ENCODE measurements around the gene OR6A2. TPM values are rescaled to one million over a fixed set of nuclear protein-coding genes. Genes with fewer than 3 reads are reported as not detected.

The OR6A2 gene
- total and polyA plus RNA-seq, 2 of the 4 experiments (the other 2 are of a cell fraction) = 0.07 to 0.72 TPM

DNA sequence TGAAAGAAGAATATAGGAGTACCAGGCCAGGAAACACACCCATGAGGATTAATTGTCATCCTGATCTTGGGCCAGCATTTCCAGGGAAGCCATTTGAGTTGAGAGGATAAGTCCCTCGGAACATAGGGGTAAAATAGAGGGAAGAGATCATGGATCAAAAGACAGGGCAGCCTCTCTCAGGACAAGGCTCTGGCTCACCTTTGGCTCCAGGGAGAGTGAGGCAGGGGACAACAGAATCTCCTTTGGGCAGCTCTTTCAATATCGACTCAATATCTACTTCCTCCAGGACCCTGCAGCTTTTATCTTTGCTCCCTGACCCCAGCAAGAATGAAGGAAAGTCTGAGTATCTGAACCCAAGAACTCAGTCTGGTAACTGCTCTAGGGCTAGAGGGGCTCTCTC is 16.8 kb downstream of the OR6A2 start, which contains the start of gene OR2AG1:
OR2AG1 (plus strand) TSS at position 301 of the 400 bp plus-strand sequence. CDS start 2,018 bp downstream, outside the sequence.
- H4K8ac ChIP-seq (ENCODE audit: low read depth in 2 of 2, low read length in 2 of 2) = no peak within 1 kb of the TSS
- ChIA-PET CTCF (interaction anchor here (1.4 kb wide), 1 partner anchor 29 kb away, joined by 4 read pairs; no protein-coding TSS in a partner anchor), POLR2A (ENCODE audit: unreplicated experiment) (no interaction called here)
- H3K23ac ChIP-seq (ENCODE audit: low read depth, low read length) = no peak within 1 kb of the TSS
- TF ChIP-seq, protein P1, sequence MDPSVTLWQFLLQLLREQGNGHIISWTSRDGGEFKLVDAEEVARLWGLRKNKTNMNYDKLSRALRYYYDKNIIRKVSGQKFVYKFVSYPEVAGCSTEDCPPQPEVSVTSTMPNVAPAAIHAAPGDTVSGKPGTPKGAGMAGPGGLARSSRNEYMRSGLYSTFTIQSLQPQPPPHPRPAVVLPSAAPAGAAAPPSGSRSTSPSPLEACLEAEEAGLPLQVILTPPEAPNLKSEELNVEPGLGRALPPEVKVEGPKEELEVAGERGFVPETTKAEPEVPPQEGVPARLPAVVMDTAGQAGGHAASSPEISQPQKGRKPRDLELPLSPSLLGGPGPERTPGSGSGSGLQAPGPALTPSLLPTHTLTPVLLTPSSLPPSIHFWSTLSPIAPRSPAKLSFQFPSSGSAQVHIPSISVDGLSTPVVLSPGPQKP (IDR thresholded peaks at IDR 0.05; ENCODE audit: borderline replicate concordance, low read depth, low read length) = no peak
- TF ChIP-seq RFX5 (IDR thresholded peaks at IDR 0.05; ENCODE audit: low read depth, low read length) (no peak), NFE2L2 (IDR thresholded peaks at IDR 0.05; ENCODE audit: low read depth, low read length) (no peak), SMC3 (IDR thresholded peaks at IDR 0.05; ENCODE audit: low read depth, low read length) (no peak), POLR2A (IDR thresholded peaks at IDR 0.05; ENCODE audit: low read depth, low read length) (no peak), MXI1 (IDR thresholded peaks at IDR 0.05; ENCODE audit: borderline replicate concordance, low read depth, low read length) (no peak), CEBPB (IDR thresholded peaks at IDR 0.05; ENCODE audit: low read depth, low read length) (no peak), RCOR1 (IDR thresholded peaks at IDR 0.05; ENCODE audit: insufficient replicate concordance, low read length) (no peak), MAZ (IDR thresholded peaks at IDR 0.05; ENCODE audit: borderline replicate concordance, low read depth, low read length) (no peak), FOS (IDR thresholded peaks at IDR 0.05; ENCODE audit: low read depth, low read length) (no peak), CHD1 (IDR thresholded peaks at IDR 0.05; ENCODE audit: low read depth, low read length) (no peak), RAD21 (IDR thresholded peaks at IDR 0.05; ENCODE audit: low read length) (no peak)
- TF ChIP-seq, protein P2, sequence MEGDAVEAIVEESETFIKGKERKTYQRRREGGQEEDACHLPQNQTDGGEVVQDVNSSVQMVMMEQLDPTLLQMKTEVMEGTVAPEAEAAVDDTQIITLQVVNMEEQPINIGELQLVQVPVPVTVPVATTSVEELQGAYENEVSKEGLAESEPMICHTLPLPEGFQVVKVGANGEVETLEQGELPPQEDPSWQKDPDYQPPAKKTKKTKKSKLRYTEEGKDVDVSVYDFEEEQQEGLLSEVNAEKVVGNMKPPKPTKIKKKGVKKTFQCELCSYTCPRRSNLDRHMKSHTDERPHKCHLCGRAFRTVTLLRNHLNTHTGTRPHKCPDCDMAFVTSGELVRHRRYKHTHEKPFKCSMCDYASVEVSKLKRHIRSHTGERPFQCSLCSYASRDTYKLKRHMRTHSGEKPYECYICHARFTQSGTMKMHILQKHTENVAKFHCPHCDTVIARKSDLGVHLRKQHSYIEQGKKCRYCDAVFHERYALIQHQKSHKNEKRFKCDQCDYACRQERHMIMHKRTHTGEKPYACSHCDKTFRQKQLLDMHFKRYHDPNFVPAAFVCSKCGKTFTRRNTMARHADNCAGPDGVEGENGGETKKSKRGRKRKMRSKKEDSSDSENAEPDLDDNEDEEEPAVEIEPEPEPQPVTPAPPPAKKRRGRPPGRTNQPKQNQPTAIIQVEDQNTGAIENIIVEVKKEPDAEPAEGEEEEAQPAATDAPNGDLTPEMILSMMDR (conservative IDR thresholded peaks at IDR 0.05; ENCODE audit: low read depth, low read length) = no peak
- no peak within 1 kb of the TSS for H2BK20ac ChIP-seq (ENCODE audit: low read depth, low read length)
- H2AK5ac ChIP-seq (ENCODE audit: low read depth, low read length) = no peak within 1 kb of the TSS
- H4K20me1 ChIP-seq (ENCODE audit: insufficient read depth, low read length) = no peaks in the 10 kb centered on the region
- no CpG with 5 or more reads among the region's 2 CpGs for WGBS, 2 experiments (ENCODE audit: extremely low coverage in 2 of 2, insufficient read length in 1 of 2)
- no peaks in the 10 kb centered on the region for H3K79me1 ChIP-seq (ENCODE audit: low read depth in 1 of 2, low read length in 2 of 2)
- in situ Hi-C loops (cut with MboI; ENCODE audit: low sequenced_read_pairs) (no loop called here), intact Hi-C loops (cut with micrococcal nuclease) (no loop called here), dilution Hi-C loops (cut with HindIII; ENCODE audit: low sequenced_read_pairs, unreplicated experiment) (no loop called here)
- no peak within 1 kb of the TSS for H3K27ac ChIP-seq (ENCODE audit: insufficient read depth, low read length)
- ATAC-seq (ENCODE audit: low read depth) (no peak), DNase-seq (no peak)
- no peak within 1 kb of the TSS for H4K91ac ChIP-seq (ENCODE audit: insufficient read depth, low read depth, low read length)
- H3K18ac ChIP-seq (ENCODE audit: low read depth, low read length) = no peak within 1 kb of the TSS
- H3K9ac ChIP-seq (ENCODE audit: low read depth, low read length) = no peak within 1 kb of the TSS
- no peak within 1 kb of the TSS for H3K14ac ChIP-seq (replicated peaks; ENCODE audit: low read depth, low read length)
- H2BK120ac ChIP-seq (ENCODE audit: low read depth, low read length) = no peak within 1 kb of the TSS
- no peak within 1 kb of the TSS for H2AK9ac ChIP-seq (replicated peaks; ENCODE audit: low read depth, low read length, poor library complexity)
- H3K36me3 ChIP-seq (ENCODE audit: control insufficient read depth, insufficient read depth, low read length) = no peaks in the 10 kb centered on the region
- H2AFZ ChIP-seq (replicated peaks; ENCODE audit: low read length, poor library complexity) = no peak within 1 kb of the TSS
- H3K9me3 ChIP-seq (ENCODE audit: control insufficient read depth, insufficient read depth, low read length) = no peaks in the 10 kb centered on the region
- H3K4ac ChIP-seq (ENCODE audit: low read depth, low read length) = no peak within 1 kb of the TSS
- H3K9me1 ChIP-seq (ENCODE audit: insufficient read depth, low read length) = no peaks in the 10 kb centered on the region
- H3K56ac ChIP-seq (ENCODE audit: extremely low read depth, insufficient read depth, low read length) = no peak within 1 kb of the TSS
- H3K4me2 ChIP-seq (ENCODE audit: low read depth, low read length) = no peak within 1 kb of the TSS
- H2BK5ac ChIP-seq (ENCODE audit: low read depth, low read length, poor library complexity, severe bottlenecking) = no peak within 1 kb of the TSS
- H3K4me3 ChIP-seq (ENCODE audit: insufficient read depth, low read depth, low read length) = no peak within 1 kb of the TSS
- no peak within 1 kb of the TSS for H2BK15ac ChIP-seq (ENCODE audit: low read depth, low read length)
- H3K4me1 ChIP-seq (ENCODE audit: control insufficient read depth, insufficient read depth, low read length) = no peaks in the 10 kb centered on the region
- H4K5ac ChIP-seq (ENCODE audit: low read depth, low read length) = no peak within 1 kb of the TSS
- H3K27me3 ChIP-seq (ENCODE audit: control insufficient read depth, insufficient read depth, low read length) = no peaks in the 10 kb centered on the region
- no TSS peak for BruUV-seq (replicated peaks)

Measured in IMR-90 (cell line).